Heart right ventricle (tissue), 16 donors: Measurements from ENCODE around the gene ITSN2. TPM values are rescaled to one million over a fixed set of nuclear protein-coding genes. Genes with fewer than 3 reads are reported as not detected.
A peak's percentile ranks its signal among the peaks of the same experiment; 100 is the strongest.
"Not testable (repeated sequence)": the region's sequence is repeated elsewhere in the genome, so short reads cannot be mapped to it uniquely, and the experiment has no call there.

ENCODE experiments used
- ATAC-seq, 8 donors: fragments of 200-7000 bp; cut with Tn5 transposase; one replicate each; pipeline ENCODE4 v1.9.1; 2020; ENCODE audit warnings: mild to moderate bottlenecking in 8 of 8, moderate library complexity in 8 of 8, moderate number of reproducible peaks in 1 of 8
- DNase-seq, 2 donors: peaks; one replicate each; pipeline ENCODE4 v3.0.0-alpha.2; 2020
- H3K27ac ChIP-seq, 10 donors: fragments of 200-600 bp; sonication (generic) in 2 of 10; one replicate each; pipeline versions ENCODE4 v1.5.0 to v1.8.0; 2020 to 2022; ENCODE audit warnings: mild to moderate bottlenecking in 3 of 10
- H3K27me3 ChIP-seq, 7 donors: fragments of 200-600 bp; one replicate each; pipeline ENCODE4 v1.8.0; 2021 to 2022; ENCODE audit warnings: mild to moderate bottlenecking in 2 of 7
- H3K36me3 ChIP-seq, 9 donors: fragments of 200-600 bp; sonication (generic) in 1 of 9; one replicate each; pipeline versions ENCODE4 v1.5.0 to v1.8.0; 2020 to 2022; ENCODE audit warnings: mild to moderate bottlenecking in 2 of 9
- H3K4me1 ChIP-seq, 9 donors: fragments of 200-600 bp; sonication (generic) in 1 of 9; one replicate each; pipeline versions ENCODE4 v1.5.0 to v1.8.0; 2020 to 2022; ENCODE audit warnings: mild to moderate bottlenecking in 4 of 9
- H3K4me3 ChIP-seq, 10 donors: fragments of 200-600 bp; sonication (generic) in 2 of 10; one replicate each; pipeline versions ENCODE4 v1.5.0 to v1.8.0; 2020 to 2022; ENCODE audit warnings: mild to moderate bottlenecking in 7 of 10, moderate library complexity in 2 of 10
- H3K9me3 ChIP-seq, 11 donors: fragments of 200-600 bp in 10 of 11; sonication (generic) in 2 of 11; one replicate each; pipeline versions ENCODE4 v1.5.0 to v1.8.0; 2013 to 2022; ENCODE audit warnings: mild to moderate bottlenecking in 2 of 11, control low read depth in 1 of 11, moderate library complexity in 1 of 11
- CTCF ChIP-seq, 9 donors: fragments of 200-600 bp; sonication (generic) in 2 of 9; IDR thresholded peaks; one replicate each; pipeline versions ENCODE4 v1.5.0 to v1.8.0; 2021 to 2022; ENCODE audit warnings: antibody characterized with exemption in 9 of 9, mild to moderate bottlenecking in 5 of 9, moderate library complexity in 1 of 9
- WGBS, 2 donors: extraction: QIAGEN DNeasy Blood & Tissue Kit; methylation state at CpG; one replicate each; pipeline ENCODE4 v1.1.7; 2013; ENCODE audit warnings: inconsistent platforms in 1 of 2; 5-methylcytosine and 5-hydroxymethylcytosine counted together
- intact Hi-C, 10 donors: fragments of 100-400 bp; cut with DNase I; formaldehyde crosslinking; loops; one replicate each; pipeline versions ENCODE4 v1.11.1 to v1.14.2; 2022
- polyA plus RNA-seq, 2 donors: library from polyadenylated mRNA; stranded (reverse); fragments of 200-250 nt; gene quantifications; one replicate each; pipeline ENCODE4 v1.2.3, GENCODE V29; 2013
- total RNA-seq, 10 donors: library from RNA; stranded (reverse); fragmentation: NEBNext Ultra II Directional in 3 of 10; extraction: Animal tissue kit (Norgen Biotek cat#: 25700) in 3 of 10; gene quantifications; one replicate each; pipeline versions ENCODE4 v1.2.1 to v1.2.4, GENCODE V29; 2021 to 2023
- donor health status: Arrhythmogenic right ventricular cardiomyopathy.
- donor health status: ischemic (EF 13 %, LVEDD 7.1; RV severe dilation, severe dysfunction).
- donor health status: healthy with polysubstance abuse.
- donor health status: DM: no; HTN: yes; CAD: no.
- donor health status: DM: no; HTN: no; CAD: no.
- donor health status: ischemic (EF 25% LVEDD 6.9; RV normal size, moderate dysfunction).
- donor health status: ischemic (EF 25% LVEDD 5.7; RV mildly dilated, moderate dysfunction).
- donor health status: healthy.
- donor health status: DM: yes; HTN: yes; CAD: no.
- donor health status: Ischemic cardiomyopathy.
- donor health status: ischemic (EF 35%, LVEDD 5.7; RV mildly dilated, moderate dysfunction).
- donor health status: nonischemic (EF 11% LVEDD 7.7; RV severe dilation, severe dysfunction).
- donor health status: DM: yes; HTN: yes; CAD: no.
- donor health status: PGD.
- donor health status: ischemic (EF 29% LVEDD 5.4; RV normal size, mild dysfunction).
- donor health status: nonischemic (EF 23%, LVEDD 6.1; RV moderate dilation, normal function).

ITSN2 gene
- total and polyA plus RNA-seq, 12 donors, result 16.8 to 49.8 (median 38.2) TPM

- no peak overlapping the region for H3K4me3 ChIP-seq
- DNase-seq, result no peak
- no peaks in the 10 kb centered on the region for H3K27me3 ChIP-seq
- no peaks in the 10 kb centered on the region for H3K9me3 ChIP-seq
- intact Hi-C loops, result no loop called here
- peak overlapping the region in 1 of 10 donors; percentile 6 for H3K27ac ChIP-seq
- 93 to 94% methylated on average over 6 of the region's 6 CpGs for WGBS, 2 donors
- TF ChIP-seq CTCF (IDR thresholded peaks at IDR 0.05), result no peak
- H3K36me3 ChIP-seq, result no peaks in the 10 kb centered on the region
- peaks cover 0 to 67% (median 51%) of the 10 kb centered on the region in 9 donors for H3K4me1 ChIP-seq
- no peak for ATAC-seq
These were observed 20.5 kb downstream of the ITSN2 start for GRCh38 chr2:24339856-24340262.

GRCh38 chr2:24339098-24339497 lies 21.2 kb downstream of the ITSN2 start:
- H3K36me3 ChIP-seq, H3K4me3 ChIP-seq, intact Hi-C loops, H3K27ac ChIP-seq, H3K27me3 ChIP-seq, DNase-seq, H3K9me3 ChIP-seq: not testable (repeated sequence)
- WGBS, 2 donors, result 70 to 79% methylated on average over 9 of the region's 9 CpGs
- peaks cover 0 to 63% (median 47%) of the 10 kb centered on the region in 9 donors for H3K4me1 ChIP-seq
- ATAC-seq, result peak in 5 of 8 donors; percentile 25 to 61 (median 44)

GRCh38 chr2:24337890-24338289 lies 22.4 kb downstream of the ITSN2 start:
- intact Hi-C loops, result no loop called here
- TF ChIP-seq CTCF (IDR thresholded peaks at IDR 0.05), result no peak
- Histone ChIP-seq H3K4me3 (no peak overlapping the region), H3K27me3 (no peaks in the 10 kb centered on the region), H3K4me1 (peaks cover 3 to 63% (median 44%) of the 10 kb centered on the region in 9 donors), H3K36me3 (no peaks in the 10 kb centered on the region), H3K9me3 (no peaks in the 10 kb centered on the region), H3K27ac (no peak overlapping the region)
- no peak for ATAC-seq
- WGBS, 2 donors, result 53% methylated on average over 1 of the region's 1 CpG
- no peak for DNase-seq

- no peak overlapping the region for H3K27ac ChIP-seq
- no peaks in the 10 kb centered on the region for H3K9me3 ChIP-seq
- no peaks in the 10 kb centered on the region for H3K27me3 ChIP-seq
- WGBS, 2 donors, result 80 to 85% methylated on average over 4 of the region's 4 CpGs
- H3K4me1 ChIP-seq, result peaks cover 3 to 60% (median 36%) of the 10 kb centered on the region in 9 donors
- H3K36me3 ChIP-seq, result no peaks in the 10 kb centered on the region
- ATAC-seq, result no peak
- no peak for TF ChIP-seq CTCF (IDR thresholded peaks at IDR 0.05)
- no peak overlapping the region for H3K4me3 ChIP-seq
- no peak for DNase-seq
- intact Hi-C loops, result no loop called here
These were observed 23.5 kb downstream of the ITSN2 start for GRCh38 chr2:24336811-24337210.

- TF ChIP-seq CTCF (IDR thresholded peaks at IDR 0.05), result no peak
- 76 to 80% methylated on average over 7 to 8 of the region's 9 CpGs for WGBS, 2 donors
These were observed 26.1 kb downstream of the ITSN2 start for GRCh38 chr2:24334245-24334633.

More at GRCh38 chr2:24334245-24334633, 26.1 kb downstream of the ITSN2 start:
- no peaks in the 10 kb centered on the region for H3K27me3 ChIP-seq
- no peaks in the 10 kb centered on the region for H3K9me3 ChIP-seq
- intact Hi-C loops, result no loop called here
- no peaks in the 10 kb centered on the region for H3K36me3 ChIP-seq
- ATAC-seq (no peak), DNase-seq (no peak)
- H3K4me3 ChIP-seq, result no peak overlapping the region
- peaks cover 3 to 68% (median 35%) of the 10 kb centered on the region in 9 donors for H3K4me1 ChIP-seq
- H3K27ac ChIP-seq, result peak overlapping the region in 1 of 10 donors; percentile 35
